ENCODE data around the gene VAV3.

DNA sequence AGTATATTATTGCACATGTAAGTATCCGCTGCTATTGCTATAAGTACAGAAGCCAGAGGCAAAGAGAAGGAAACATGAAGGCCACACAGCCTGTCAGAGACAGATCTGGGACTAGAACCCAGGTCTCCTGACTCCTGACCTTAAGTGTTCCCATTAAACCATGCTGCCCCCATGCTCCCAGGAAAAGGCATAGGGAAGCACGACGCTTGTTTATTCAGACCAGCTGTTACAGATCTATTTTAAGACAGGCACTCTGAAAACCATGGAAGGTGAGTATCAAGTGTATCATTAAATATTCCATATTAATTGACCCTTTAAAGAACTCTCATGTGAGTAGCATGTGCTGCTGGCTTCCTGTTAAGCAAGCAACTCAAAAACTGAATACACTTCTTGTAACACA is 11.4 kb downstream of the VAV3 start:
- TF ChIP-seq, protein P1, sequence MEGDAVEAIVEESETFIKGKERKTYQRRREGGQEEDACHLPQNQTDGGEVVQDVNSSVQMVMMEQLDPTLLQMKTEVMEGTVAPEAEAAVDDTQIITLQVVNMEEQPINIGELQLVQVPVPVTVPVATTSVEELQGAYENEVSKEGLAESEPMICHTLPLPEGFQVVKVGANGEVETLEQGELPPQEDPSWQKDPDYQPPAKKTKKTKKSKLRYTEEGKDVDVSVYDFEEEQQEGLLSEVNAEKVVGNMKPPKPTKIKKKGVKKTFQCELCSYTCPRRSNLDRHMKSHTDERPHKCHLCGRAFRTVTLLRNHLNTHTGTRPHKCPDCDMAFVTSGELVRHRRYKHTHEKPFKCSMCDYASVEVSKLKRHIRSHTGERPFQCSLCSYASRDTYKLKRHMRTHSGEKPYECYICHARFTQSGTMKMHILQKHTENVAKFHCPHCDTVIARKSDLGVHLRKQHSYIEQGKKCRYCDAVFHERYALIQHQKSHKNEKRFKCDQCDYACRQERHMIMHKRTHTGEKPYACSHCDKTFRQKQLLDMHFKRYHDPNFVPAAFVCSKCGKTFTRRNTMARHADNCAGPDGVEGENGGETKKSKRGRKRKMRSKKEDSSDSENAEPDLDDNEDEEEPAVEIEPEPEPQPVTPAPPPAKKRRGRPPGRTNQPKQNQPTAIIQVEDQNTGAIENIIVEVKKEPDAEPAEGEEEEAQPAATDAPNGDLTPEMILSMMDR (IDR thresholded peaks at IDR 0.05; ENCODE audit: low read depth, low read length, poor library complexity, severe bottlenecking), result no peak
- no peak for TF ChIP-seq EZH2phosphoT487 (IDR thresholded peaks at IDR 0.05; ENCODE audit: borderline replicate concordance, low read length)
